T-helper 2 cell treated with Interferon-gamma antibody and Interleukin-4, amounts not matched to agents 100 ng/mL and 5 ng/mL, for 36 hours (primary cell): Measurements from ENCODE around the gene RDH16. TPM values are rescaled to one million over a fixed set of nuclear protein-coding genes. Genes with fewer than 3 reads are reported as not detected.
"Not testable (repeated sequence)": the region's sequence is repeated elsewhere in the genome, so short reads cannot be mapped to it uniquely, and the experiment has no call there.

Experiments
- intact Hi-C: fragments of 100-400 bp; cut with micrococcal nuclease; formaldehyde crosslinking; loops from one replicate; pipeline ENCODE4 v1.15.1; 2023
- total RNA-seq: library from RNA; stranded (reverse); gene quantifications from 2 replicates; pipeline ENCODE4 v1.2.3, GENCODE V29; 2022

Gene RDH16
- total RNA-seq, 1 donor from 2014 or later = 0.23 TPM

DNA sequence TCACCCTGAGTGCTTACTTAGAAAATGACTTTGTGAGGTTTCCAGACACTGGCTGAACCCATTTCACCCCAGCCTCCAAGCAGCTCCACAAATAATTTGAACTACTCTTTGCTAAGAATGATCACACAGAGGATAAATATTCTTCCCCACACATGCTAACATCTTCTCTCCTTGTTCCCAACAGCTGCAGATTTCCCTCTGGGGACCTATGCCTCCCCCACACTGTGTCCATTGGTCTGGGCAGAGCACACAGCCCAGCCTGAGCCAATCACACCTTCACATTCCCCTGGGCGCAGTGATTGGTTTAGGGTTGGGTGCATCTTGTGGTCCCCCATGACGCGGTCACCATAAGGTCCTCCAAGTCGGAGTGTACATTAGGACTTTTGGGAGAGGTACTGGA lies 30.1 kb downstream of the RDH16 start:
- intact Hi-C loops = no loop called here

DNA sequence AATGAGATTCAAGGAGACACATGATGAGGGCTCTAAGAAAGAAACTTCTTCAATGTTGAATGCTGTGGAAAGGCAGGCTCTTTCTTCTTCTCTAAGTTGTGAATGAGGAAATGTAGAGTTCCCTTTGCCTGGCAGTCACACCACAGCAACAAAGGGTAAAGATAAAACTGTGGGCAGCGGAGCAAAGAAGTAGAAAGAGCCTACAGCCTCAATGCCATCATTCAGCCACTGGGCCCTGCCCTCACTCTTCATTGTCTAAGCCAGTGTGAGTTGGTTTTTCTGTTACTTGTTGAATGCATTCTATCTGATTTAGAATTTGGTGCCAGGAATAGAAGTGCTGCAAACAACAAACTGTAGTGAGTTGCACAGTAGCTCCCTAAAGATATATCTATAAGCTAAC lies 35.4 kb downstream of the RDH16 start:
- intact Hi-C loops = no loop called here

DNA sequence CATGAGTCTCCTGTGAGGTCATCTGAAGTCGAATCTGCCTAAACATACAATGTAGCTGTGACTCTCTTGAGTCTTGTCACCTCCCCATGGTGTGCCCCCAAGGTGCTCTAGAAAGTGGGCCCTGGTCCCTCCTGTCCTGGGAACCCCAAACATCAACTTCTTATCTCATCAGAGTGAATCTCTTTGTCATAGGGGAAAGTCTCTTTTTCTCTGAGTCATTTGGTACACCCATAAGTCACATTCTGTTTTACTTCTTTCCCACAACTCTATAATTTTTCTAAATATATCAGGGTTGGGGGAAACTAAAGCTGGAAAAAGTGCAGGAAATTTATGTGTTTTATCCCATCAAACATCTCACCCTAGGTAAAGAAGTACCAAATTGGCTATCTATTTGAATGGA lies 36.1 kb downstream of the RDH16 start:
- intact Hi-C loops = no loop called here

DNA sequence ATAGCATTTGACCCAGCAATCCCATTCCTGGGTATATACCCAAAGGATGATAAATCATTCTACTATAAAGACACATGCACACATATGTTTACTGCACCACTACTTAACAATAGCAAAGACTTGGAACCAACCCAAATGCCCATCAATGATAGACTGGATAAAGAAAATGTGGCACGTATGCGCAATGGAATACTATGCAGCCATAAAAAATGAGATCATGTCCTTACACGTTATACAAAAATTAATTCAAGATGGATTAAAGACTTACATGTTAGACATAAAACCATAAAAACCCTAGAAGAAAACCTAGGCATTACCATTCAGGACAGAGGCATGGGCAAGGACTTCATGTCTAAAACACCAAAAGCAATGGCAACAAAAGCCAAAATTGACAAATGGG lies 39.3 kb downstream of the RDH16 start:
- intact Hi-C loops = not testable (repeated sequence)

DNA sequence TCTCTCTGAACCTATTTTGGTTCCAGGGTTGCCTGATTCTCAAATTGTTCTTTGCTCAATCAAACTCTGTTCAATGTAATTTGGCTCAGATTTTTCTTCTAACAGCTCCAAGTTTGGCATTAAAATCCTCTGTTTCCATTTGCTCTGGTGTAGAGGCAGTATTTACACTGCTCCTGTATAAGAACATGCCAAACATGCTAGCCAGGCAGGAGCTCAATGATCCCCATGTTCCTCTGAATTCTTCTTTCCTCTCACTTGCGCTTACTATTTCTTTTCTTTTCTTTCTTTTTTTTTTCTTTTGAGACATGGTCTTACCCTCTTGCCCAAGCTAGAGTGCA lies 40.4 kb downstream of the RDH16 start:
- intact Hi-C loops = no loop called here

DNA sequence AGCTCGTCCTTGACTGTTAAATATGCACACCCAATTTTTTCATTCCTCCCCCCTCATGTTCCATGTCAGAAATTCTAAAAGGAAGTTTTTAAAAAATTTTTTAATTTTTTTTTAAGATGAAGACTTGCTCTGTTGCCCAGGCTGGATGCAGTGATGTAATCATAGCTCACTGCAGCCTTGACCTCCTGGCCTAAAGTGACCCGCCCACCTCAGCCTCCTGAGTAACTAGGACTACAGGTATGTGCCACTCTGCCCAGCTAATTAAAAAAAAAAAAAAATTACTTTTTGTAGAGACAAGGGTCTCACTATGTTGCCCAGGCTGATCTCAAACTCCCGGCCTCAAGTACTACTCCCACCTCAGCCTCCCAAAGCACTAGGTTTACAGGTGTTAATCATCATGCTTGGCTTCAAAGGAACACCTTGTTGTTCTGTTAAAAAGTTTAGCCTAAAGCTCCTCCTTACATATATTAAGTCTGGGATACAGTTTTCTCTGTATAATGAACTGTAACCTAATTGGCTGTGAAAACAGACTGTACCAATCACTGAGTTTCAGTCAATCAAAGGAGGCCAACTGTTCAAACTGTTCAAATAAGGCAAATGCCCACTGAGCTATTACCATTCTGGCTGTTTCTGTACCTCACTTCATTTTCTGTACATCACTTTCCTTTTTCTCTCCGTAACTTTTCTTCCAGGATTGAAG lies 41.0 kb downstream of the RDH16 start:
- intact Hi-C loops = no loop called here

DNA sequence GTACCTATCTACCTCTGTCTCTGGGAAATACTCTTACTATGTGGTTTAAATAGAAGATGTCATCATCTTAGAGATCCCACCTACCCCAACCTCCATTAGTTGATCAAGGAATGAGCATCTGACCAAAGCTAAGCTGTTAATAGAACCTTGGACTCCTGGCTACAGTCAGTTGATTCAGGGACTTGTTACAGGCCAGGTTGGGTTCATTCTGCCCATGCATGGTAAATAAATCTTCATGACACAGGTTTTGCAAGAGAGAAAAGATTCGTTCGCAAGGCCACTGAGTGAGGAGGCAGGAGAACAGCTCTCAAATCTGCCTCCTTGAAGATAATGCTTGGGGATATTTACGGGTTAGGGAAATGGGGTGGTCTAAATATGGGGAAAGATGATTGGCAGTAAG lies 42.7 kb downstream of the RDH16 start:
- intact Hi-C loops = no loop called here

DNA sequence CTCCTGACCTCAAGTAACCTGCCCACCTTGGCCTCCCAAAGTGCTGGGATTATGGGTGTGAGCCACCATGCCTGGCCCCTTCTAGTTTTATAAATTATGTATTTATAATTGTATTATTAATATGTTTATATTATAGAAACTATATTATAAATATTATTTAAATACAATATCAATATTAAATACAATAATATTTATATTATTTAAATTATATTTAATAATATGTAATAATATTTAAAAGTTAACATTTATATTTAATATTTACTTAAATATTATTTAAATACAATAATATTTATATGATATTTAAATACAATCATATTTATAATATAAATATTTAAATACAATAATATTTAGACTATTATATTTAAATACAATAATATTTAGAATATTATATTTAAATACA lies 43.2 kb downstream of the RDH16 start:
- intact Hi-C loops = no loop called here

DNA sequence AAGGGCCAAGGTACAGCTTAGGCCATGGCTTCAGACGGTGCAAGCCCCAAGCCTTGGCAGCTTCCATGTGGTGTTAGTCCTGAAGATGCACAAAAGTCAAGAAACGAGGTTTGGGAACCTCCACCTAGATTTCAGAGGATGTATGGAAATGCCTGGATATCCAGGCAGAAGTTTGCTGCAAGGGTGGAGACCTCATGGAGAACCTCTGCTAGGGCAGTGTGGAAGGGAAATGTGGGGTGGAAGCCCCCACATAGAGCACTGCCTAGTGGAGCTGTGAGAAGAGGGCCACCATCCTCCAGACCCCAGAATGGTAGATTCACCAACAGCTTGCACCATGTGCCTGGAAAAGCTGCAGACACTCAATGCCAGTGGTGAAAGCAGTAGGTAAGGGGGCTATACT lies 48.0 kb downstream of the RDH16 start:
- intact Hi-C loops = not testable (repeated sequence)

DNA sequence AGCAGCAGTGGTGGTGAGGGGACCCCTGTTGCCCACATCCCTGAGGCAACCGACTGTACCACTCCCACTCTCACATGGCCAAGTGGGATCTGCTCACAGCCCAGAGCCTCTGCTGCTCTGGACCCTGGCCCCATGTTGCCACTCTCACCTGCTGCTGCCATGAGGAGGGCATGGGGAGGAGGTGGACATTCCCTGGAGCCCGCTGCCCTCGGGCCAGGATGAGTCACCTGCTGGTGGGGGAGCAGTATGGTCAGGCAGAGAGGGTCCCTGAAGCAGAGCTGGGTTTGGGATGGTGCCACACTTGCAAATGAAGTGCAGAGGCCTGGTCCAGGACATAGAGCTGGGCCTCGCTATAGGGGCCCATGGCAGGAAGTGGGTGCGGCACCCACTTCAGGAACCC lies 49.3 kb downstream of the RDH16 start:
- intact Hi-C loops = no loop called here

DNA sequence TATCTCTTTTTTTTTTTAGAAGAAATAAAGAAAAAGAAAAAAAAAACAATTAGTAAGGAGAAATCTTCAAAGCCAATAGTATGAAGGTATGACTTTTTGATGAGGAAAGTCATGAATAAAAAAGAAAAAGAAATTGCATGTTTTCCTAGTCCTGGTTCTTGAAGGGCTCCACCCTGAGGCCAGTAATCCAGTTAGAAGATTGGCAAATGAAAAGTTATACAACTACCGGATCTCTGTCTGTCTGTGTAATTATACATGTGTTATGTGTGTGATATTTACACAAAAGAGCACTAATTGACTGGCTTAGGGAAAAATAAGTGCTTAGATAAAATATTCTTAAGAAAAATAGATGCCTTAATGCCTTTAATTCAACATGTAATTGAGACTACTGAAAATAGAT lies 51.6 kb downstream of the RDH16 start:
- intact Hi-C loops = no loop called here

DNA sequence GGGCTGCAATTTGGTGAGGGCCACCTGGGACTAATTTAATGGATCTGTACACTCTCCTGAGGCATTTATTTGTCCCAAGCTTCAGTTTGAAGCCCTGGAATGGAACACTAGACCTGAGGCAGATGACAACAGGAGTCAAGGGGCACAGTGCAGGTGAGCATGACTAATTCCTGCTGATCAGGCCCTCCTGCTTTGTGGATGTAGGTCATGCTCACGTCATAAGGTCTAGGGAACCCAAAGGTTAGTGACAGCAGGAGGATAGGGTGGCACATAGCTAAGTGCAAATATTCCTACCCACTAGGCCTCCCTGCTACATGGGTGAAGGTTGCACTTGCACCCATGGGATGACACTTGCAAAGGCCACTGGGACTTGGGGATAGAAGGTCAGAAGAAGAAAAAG lies 54.0 kb downstream of the RDH16 start:
- intact Hi-C loops = no loop called here

Other genes with a start within 250 kb of the RDH16 start
- 851 and 898 TPM in 2 replicates for gene NACA, start 232.3 kb downstream of the RDH16 start, total RNA-seq
- 49.7 and 54.7 TPM in 2 replicates for gene PRIM1, start 205.3 kb downstream of the RDH16 start, total RNA-seq
- 1.2 and 2.0 TPM in 2 replicates for gene HSD17B6, start 194.3 kb downstream of the RDH16 start, total RNA-seq
- gene SDR9C7, start 23.2 kb downstream of the RDH16 start, total RNA-seq = not detected in 2 replicates
- 8.8 and 9.5 TPM in 2 replicates for gene ZBTB39, start 48.9 kb upstream of the RDH16 start, total RNA-seq
- gene TAC3, start 58.9 kb upstream of the RDH16 start, total RNA-seq = not detected in 2 replicates
- gene MYO1A, start 92.5 kb upstream of the RDH16 start, total RNA-seq = 0.64 and 1.2 TPM in 2 replicates
- 48.4 and 50.4 TPM in 2 replicates for gene NEMP1, start 121.2 kb upstream of the RDH16 start, total RNA-seq
- gene NAB2, start 131.5 kb upstream of the RDH16 start, total RNA-seq = 11.0 and 11.9 TPM in 2 replicates
- gene STAT6, start 153.8 kb upstream of the RDH16 start, total RNA-seq = 193 and 194 TPM in 2 replicates
- 0.57 and 0.91 TPM in 2 replicates for gene LRP1, start 170.9 kb upstream of the RDH16 start, total RNA-seq
- not detected in 2 replicates for gene LRP1-AS, start 190.0 kb upstream of the RDH16 start, total RNA-seq